HFFc6 (cell line): ENCODE measurements around the gene YAP1. TPM values are rescaled to one million over a fixed set of nuclear protein-coding genes. Genes with fewer than 3 reads are reported as not detected.
A peak's percentile ranks its signal among the peaks of the same experiment; 100 is the strongest.

Source experiments
- DNase-seq: peaks from one replicate; pipeline ENCODE4 v3.0.0-alpha.2; 2018
- H3K27ac Mint-ChIP-seq: 2 replicates; pipeline ENCODE4 v1.8.0; 2020; ENCODE audit warnings: mild to moderate bottlenecking, mixed read lengths
- H3K27me3 Mint-ChIP-seq: 2 replicates; pipeline ENCODE4 v1.8.0; 2021; ENCODE audit warnings: mild to moderate bottlenecking, moderate library complexity, mixed read lengths; ENCODE audit not compliant: insufficient read depth
- H3K36me3 Mint-ChIP-seq: 2 replicates; pipeline ENCODE4 v1.8.0; 2021; ENCODE audit warnings: low read depth, mixed read lengths
- H3K4me1 Mint-ChIP-seq: 2 replicates; pipeline ENCODE4 v1.8.0; 2020; ENCODE audit warnings: low read depth, mixed read lengths
- H3K4me3 Mint-ChIP-seq: 2 replicates; pipeline ENCODE4 v1.8.0; 2020; ENCODE audit warnings: mild to moderate bottlenecking, moderate library complexity, mixed read lengths
- H3K9me3 Mint-ChIP-seq: 2 replicates; pipeline ENCODE4 v1.8.0; 2020; ENCODE audit warnings: mild to moderate bottlenecking, mixed read lengths
- CTCF ChIP-seq: fragments of 200-600 bp; sonication (generic); IDR thresholded peaks from 2 replicates; pipeline ENCODE4 v1.5.0; 2021; ENCODE audit warnings: antibody characterized with exemption, mild to moderate bottlenecking
- total RNA-seq, 6 experiments: library from RNA; stranded (reverse); fragmentation: NEBNext Ultra II Directional; extraction: Animal tissue kit (Norgen Biotek cat#: 25700); gene quantifications; 2 replicates in 1 of 6; 3 replicates in 5 of 6; pipeline ENCODE4 v1.2.3, GENCODE V29; 2021

The YAP1 gene
- total RNA-seq, 6 experiments from 2014 or later = 120 to 159 (median 133) TPM

- TF ChIP-seq CTCF = no peak
- Mint-ChIP-seq H3K4me1 (peaks cover 57% of the 10 kb centered on the region), H3K4me3 (no peak overlapping the region; the same call in 1 of the 2 replicates), H3K9me3 (no peaks in the 10 kb centered on the region), H3K36me3 (peaks cover 26% of the 10 kb centered on the region), H3K27ac (no peak overlapping the region; the same call in 1 of the 2 replicates), H3K27me3 (peaks cover 3% of the 10 kb centered on the region)
- no peak for DNase-seq
These were observed 124.7 kb downstream of the YAP1 start for GRCh38 chr11:102234779-102235439.

- Mint-ChIP-seq H3K27ac (peak overlapping the region; percentile 49), H3K4me3 (no peak overlapping the region; the same call in 1 of the 2 replicates), H3K27me3 (peaks cover 4% of the 10 kb centered on the region), H3K36me3 (peaks cover 8% of the 10 kb centered on the region; the same call in 1 of the 2 replicates), H3K9me3 (no peaks in the 10 kb centered on the region), H3K4me1 (peaks cover 62% of the 10 kb centered on the region)
- peak; percentile 70 for DNase-seq
- TF ChIP-seq CTCF = no peak
These were observed 127.0 kb downstream of the YAP1 start for GRCh38 chr11:102237096-102237735.

- H3K27me3 Mint-ChIP-seq = peaks cover 4% of the 10 kb centered on the region
- no peak for DNase-seq
- no peak overlapping the region for H3K27ac Mint-ChIP-seq
- H3K36me3 Mint-ChIP-seq = peaks cover 1% of the 10 kb centered on the region; the same call in 1 of the 2 replicates
- no peak for TF ChIP-seq CTCF
- no peaks in the 10 kb centered on the region for H3K9me3 Mint-ChIP-seq
- H3K4me1 Mint-ChIP-seq = peaks cover 62% of the 10 kb centered on the region
- no peak overlapping the region for H3K4me3 Mint-ChIP-seq
These were observed 128.2 kb downstream of the YAP1 start for GRCh38 chr11:102238391-102238821.

GRCh38 chr11:102239448-102239847 lies 129.2 kb downstream of the YAP1 start:
- Mint-ChIP-seq H3K36me3 (no peaks in the 10 kb centered on the region), H3K27me3 (peaks cover 4% of the 10 kb centered on the region)

GRCh38 chr11:102239911-102240310 lies 129.7 kb downstream of the YAP1 start:
- peak overlapping the region; percentile 32; the same call in 1 of the 2 replicates for H3K27ac Mint-ChIP-seq
- peaks cover 70% of the 10 kb centered on the region for H3K4me1 Mint-ChIP-seq
- no peak for TF ChIP-seq CTCF
- no peak for DNase-seq
- peaks cover 4% of the 10 kb centered on the region for H3K27me3 Mint-ChIP-seq
- H3K9me3 Mint-ChIP-seq = no peaks in the 10 kb centered on the region
- H3K36me3 Mint-ChIP-seq = no peaks in the 10 kb centered on the region
- no peak overlapping the region for H3K4me3 Mint-ChIP-seq

More at GRCh38 chr11:102239448-102239847, 129.2 kb downstream of the YAP1 start:
- no peak for TF ChIP-seq CTCF
- H3K27ac Mint-ChIP-seq = peak overlapping the region; percentile 32; the same call in 1 of the 2 replicates
- H3K4me3 Mint-ChIP-seq = no peak overlapping the region
- DNase-seq = no peak
- peaks cover 70% of the 10 kb centered on the region for H3K4me1 Mint-ChIP-seq
- H3K9me3 Mint-ChIP-seq = no peaks in the 10 kb centered on the region
